Heart left ventricle (tissue), 16 donors: ENCODE data around the gene RPS6KA5. TPM values are rescaled to one million over a fixed set of nuclear protein-coding genes. Genes with fewer than 3 reads are reported as not detected.
"Not testable (repeated sequence)": the region's sequence is repeated elsewhere in the genome, so short reads cannot be mapped to it uniquely, and the experiment has no call there.

ENCODE experiments used
- ATAC-seq, 4 donors: fragments of 200-7000 bp; cut with Tn5 transposase; one replicate each; pipeline ENCODE4 v1.9.1; 2020 to 2022; ENCODE audit warnings: moderate library complexity in 4 of 4, mild to moderate bottlenecking in 3 of 4, moderate number of reproducible peaks in 1 of 4
- DNase-seq, 5 donors: peaks; one replicate each; pipeline ENCODE4 v3.0.0-alpha.2; 2020
- H3K27ac ChIP-seq, 12 donors: fragments of 200-600 bp; sonication (generic) in 4 of 12; one replicate each; pipeline versions ENCODE4 v1.5.0 to v1.8.0; 2016 to 2022; ENCODE audit warnings: mild to moderate bottlenecking in 2 of 12
- H3K27me3 ChIP-seq, 9 donors: fragments of 200-600 bp; sonication (generic) in 2 of 9; one replicate each; pipeline versions ENCODE4 v1.5.1 to v1.8.0; 2016 to 2022; ENCODE audit warnings: mild to moderate bottlenecking in 3 of 9
- H3K36me3 ChIP-seq, 9 donors: fragments of 200-600 bp; sonication (generic) in 2 of 9; one replicate each; pipeline versions ENCODE4 v1.5.0 to v1.8.0; 2018 to 2022; ENCODE audit warnings: mild to moderate bottlenecking in 2 of 9
- H3K4me1 ChIP-seq, 12 donors: fragments of 200-600 bp; sonication (generic) in 4 of 12; one replicate each; pipeline versions ENCODE4 v1.5.0 to v1.8.0; 2016 to 2022; ENCODE audit warnings: mild to moderate bottlenecking in 3 of 12
- H3K4me3 ChIP-seq, 12 donors: fragments of 200-600 bp; sonication (generic) in 4 of 12; one replicate each; pipeline versions ENCODE4 v1.5.0 to v1.8.0; 2017 to 2022; ENCODE audit warnings: mild to moderate bottlenecking in 9 of 12, moderate library complexity in 4 of 12
- H3K9me3 ChIP-seq, 12 donors: fragments of 200-600 bp; sonication (generic) in 4 of 12; one replicate each; pipeline versions ENCODE4 v1.5.0 to v1.8.0; 2016 to 2022; ENCODE audit warnings: mild to moderate bottlenecking in 1 of 12
- POLR2A ChIP-seq, 2 donors: fragments of 450-650 bp; IDR thresholded peaks; one replicate each; pipeline ENCODE4 v1.6.1; 2017; ENCODE audit warnings: antibody characterized with exemption in 2 of 2, mild to moderate bottlenecking in 2 of 2, moderate library complexity in 2 of 2
- WGBS, 4 donors: extraction: QIAGEN DNeasy Blood & Tissue Kit in 2 of 4; methylation state at CpG; one replicate each; pipeline versions ENCODE4 v1.1.5 to v1.1.7; 2013 to 2018; 5-methylcytosine and 5-hydroxymethylcytosine counted together
- intact Hi-C, 10 donors: fragments of 100-400 bp; cut with DNase I; formaldehyde crosslinking; loops; one replicate each; pipeline versions ENCODE4 v1.11.1 to v1.14.2; 2022
- polyA plus RNA-seq, 2 donors: library from polyadenylated mRNA; stranded (reverse); fragments of 200-250 nt; gene quantifications; one replicate each; pipeline ENCODE4 v1.2.3, GENCODE V29; 2013
- total RNA-seq, 9 donors: library from RNA; depleted of rRNA in 2 of 9; stranded (reverse); fragments of >200 nt in 2 of 9; fragmentation: NEBNext Ultra II Directional in 3 of 9; extraction: Animal tissue kit (Norgen Biotek cat#: 25700) in 3 of 9; gene quantifications; one replicate each; pipeline versions ENCODE4 v1.1.0 to v1.2.4, GENCODE V29; 2016 to 2023
- TF ChIP-seq, protein P1 (sequence below), 12 donors: fragments of 200-600 bp; sonication (generic) in 4 of 12; IDR thresholded peaks; one replicate each; pipeline versions ENCODE4 v1.5.0 to v1.8.0; 2018 to 2022; ENCODE audit warnings: antibody characterized with exemption in 12 of 12, mild to moderate bottlenecking in 5 of 12
- donor health status: ischemic (EF 13 %, LVEDD 7.1; RV severe dilation, severe dysfunction).
- donor health status: healthy with polysubstance abuse.
- donor health status: DM: no; HTN: yes; CAD: no.
- donor health status: DM: no; HTN: no; CAD: no.
- donor health status: ischemic (EF 25% LVEDD 6.9; RV normal size, moderate dysfunction).
- donor health status: ischemic (EF 25% LVEDD 5.7; RV mildly dilated, moderate dysfunction).
- donor health status: healthy.
- donor health status: DM: yes; HTN: yes; CAD: no.
- donor health status: ischemic (EF 35%, LVEDD 5.7; RV mildly dilated, moderate dysfunction).
- donor health status: nonischemic (EF 11% LVEDD 7.7; RV severe dilation, severe dysfunction).
- donor health status: DM: yes; HTN: yes; CAD: no.
- donor health status: PGD.
- donor health status: ischemic (EF 29% LVEDD 5.4; RV normal size, mild dysfunction).
- donor health status: nonischemic (EF 23%, LVEDD 6.1; RV moderate dilation, normal function).

Gene RPS6KA5
- total and polyA plus RNA-seq, 11 donors, result 0.72 to 13.3 (median 8.5) TPM

DNA sequence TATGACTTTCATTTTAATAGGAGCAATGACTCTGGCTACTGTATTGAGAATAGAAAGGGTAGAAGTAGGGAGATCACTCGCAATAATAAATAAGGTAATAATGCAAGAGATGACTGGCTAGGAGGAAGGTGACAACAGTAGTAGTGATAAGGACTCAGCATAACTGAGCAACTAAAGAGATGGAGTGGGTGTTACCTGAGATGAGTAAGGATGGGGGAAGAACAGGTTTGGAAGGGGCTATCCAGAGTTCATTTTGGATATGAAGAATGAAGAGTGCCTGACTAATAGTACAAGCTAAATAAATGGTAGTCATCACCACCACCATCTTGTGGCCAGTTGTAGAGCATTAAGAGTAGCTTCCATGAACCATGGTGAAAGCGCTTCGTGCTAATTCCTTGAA, 101.1 kb downstream of the RPS6KA5 start:
- peaks cover 0 to 34% (median 21%) of the 10 kb centered on the region in 12 donors for H3K9me3 ChIP-seq
- no peak overlapping the region for H3K27ac ChIP-seq
- no peak overlapping the region for H3K4me3 ChIP-seq
- H3K36me3 ChIP-seq, result no peaks in the 10 kb centered on the region
- intact Hi-C loops, result no loop called here
- no peak for DNase-seq
- no peaks in the 10 kb centered on the region for H3K27me3 ChIP-seq
- ATAC-seq, result no peak
- peaks cover 0 to 6% (median 0%) of the 10 kb centered on the region in 12 donors for H3K4me1 ChIP-seq
- 98 to 99% (median 98%) methylated on average over 3 of the region's 3 CpGs for WGBS, 4 donors
- no peak for TF ChIP-seq POLR2A (IDR thresholded peaks at IDR 0.05)
- TF ChIP-seq, protein P1, sequence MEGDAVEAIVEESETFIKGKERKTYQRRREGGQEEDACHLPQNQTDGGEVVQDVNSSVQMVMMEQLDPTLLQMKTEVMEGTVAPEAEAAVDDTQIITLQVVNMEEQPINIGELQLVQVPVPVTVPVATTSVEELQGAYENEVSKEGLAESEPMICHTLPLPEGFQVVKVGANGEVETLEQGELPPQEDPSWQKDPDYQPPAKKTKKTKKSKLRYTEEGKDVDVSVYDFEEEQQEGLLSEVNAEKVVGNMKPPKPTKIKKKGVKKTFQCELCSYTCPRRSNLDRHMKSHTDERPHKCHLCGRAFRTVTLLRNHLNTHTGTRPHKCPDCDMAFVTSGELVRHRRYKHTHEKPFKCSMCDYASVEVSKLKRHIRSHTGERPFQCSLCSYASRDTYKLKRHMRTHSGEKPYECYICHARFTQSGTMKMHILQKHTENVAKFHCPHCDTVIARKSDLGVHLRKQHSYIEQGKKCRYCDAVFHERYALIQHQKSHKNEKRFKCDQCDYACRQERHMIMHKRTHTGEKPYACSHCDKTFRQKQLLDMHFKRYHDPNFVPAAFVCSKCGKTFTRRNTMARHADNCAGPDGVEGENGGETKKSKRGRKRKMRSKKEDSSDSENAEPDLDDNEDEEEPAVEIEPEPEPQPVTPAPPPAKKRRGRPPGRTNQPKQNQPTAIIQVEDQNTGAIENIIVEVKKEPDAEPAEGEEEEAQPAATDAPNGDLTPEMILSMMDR (IDR thresholded peaks at IDR 0.05), result no peak

DNA sequence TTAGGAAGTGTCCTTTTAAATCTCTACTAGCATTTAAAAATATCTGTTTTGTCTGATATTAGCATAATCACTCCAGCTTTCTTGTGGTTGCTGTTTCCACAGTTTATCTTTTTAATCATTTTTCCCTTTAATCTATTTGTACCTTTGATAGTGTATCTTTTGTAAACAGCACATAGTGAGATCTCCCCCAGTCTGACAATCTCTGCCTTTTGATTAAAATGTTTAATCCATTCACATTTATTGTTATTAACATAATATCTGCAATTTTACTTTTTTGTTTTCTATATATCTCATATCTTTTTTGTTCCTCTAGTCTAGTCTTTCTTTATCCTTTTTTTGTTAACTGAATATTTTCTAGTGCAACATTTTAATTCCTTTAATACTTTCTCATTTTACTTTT, 104.2 kb downstream of the RPS6KA5 start:
- intact Hi-C loops, result no loop called here
- H3K9me3 ChIP-seq, result peaks cover 0 to 45% (median 27%) of the 10 kb centered on the region in 12 donors
- ATAC-seq (no peak), DNase-seq (no peak)
- no peak overlapping the region for H3K27ac ChIP-seq
- no peak for TF ChIP-seq POLR2A (IDR thresholded peaks at IDR 0.05)
- TF ChIP-seq, protein P1 (IDR thresholded peaks at IDR 0.05), result no peak
- H3K36me3 ChIP-seq, result no peaks in the 10 kb centered on the region
- H3K27me3 ChIP-seq, result no peaks in the 10 kb centered on the region
- no peak overlapping the region for H3K4me3 ChIP-seq
- peaks cover 0 to under 1% (median 0%) of the 10 kb centered on the region in 12 donors for H3K4me1 ChIP-seq

DNA sequence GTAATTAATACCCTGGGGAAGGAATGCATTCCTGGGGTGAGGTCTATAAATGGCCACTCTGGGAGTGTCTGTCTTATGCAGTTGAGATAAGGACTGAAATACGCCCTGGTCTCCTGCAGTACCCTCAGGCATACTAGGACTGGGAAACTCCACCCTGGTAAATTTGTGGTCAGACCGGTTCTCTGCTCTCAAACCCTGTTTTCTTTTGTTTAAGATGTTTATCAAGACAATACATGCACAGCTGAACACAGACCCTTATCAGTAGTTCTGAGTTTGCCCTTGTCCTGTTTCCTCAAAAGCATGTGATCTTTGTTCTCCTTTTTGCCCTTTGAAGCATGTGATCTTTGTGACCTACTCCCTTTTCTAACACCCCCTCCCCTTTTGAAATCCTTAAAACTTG, 106.8 kb downstream of the RPS6KA5 start:
- intact Hi-C loops, ATAC-seq, H3K4me3 ChIP-seq, H3K4me1 ChIP-seq, H3K27me3 ChIP-seq, H3K36me3 ChIP-seq, H3K27ac ChIP-seq, DNase-seq: not testable (repeated sequence)
- 76 to 87% (median 79%) methylated on average over 2 of the region's 2 CpGs for WGBS, 4 donors
- peaks cover 0 to 45% (median 27%) of the 10 kb centered on the region in 12 donors for H3K9me3 ChIP-seq

DNA sequence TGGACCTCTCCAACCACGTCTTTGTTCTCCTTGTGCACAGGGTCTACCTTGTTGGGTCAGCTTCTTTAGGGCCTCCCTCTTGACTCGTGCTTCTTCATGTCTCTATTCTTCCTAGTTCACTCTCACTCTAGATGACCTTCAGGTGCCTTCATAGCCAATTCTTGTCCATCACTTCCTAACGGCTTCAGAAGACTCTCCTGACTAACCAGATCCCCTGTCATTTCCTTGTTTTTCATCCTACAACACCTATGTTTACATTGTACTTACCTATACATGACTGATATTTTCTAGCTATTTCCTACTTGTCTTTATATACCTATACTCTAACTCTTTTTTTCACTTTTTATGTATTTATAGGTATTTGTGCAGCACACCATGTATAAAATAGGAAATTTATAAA, 117.1 kb downstream of the RPS6KA5 start:
- WGBS, 4 donors, result 91 to 97% (median 94%) methylated on average over 3 of the region's 3 CpGs
- no peak for ATAC-seq
- DNase-seq, result no peak
- H3K27ac ChIP-seq, result no peak overlapping the region
- no peak for TF ChIP-seq POLR2A (IDR thresholded peaks at IDR 0.05)
- no peaks in the 10 kb centered on the region for H3K27me3 ChIP-seq
- no peak overlapping the region for H3K4me3 ChIP-seq
- intact Hi-C loops, result no loop called here
- peaks cover 0 to 4% (median 0%) of the 10 kb centered on the region in 9 donors for H3K36me3 ChIP-seq
- peaks cover 0 to 21% (median 6%) of the 10 kb centered on the region in 12 donors for H3K9me3 ChIP-seq
- H3K4me1 ChIP-seq, result no peaks in the 10 kb centered on the region

DNA sequence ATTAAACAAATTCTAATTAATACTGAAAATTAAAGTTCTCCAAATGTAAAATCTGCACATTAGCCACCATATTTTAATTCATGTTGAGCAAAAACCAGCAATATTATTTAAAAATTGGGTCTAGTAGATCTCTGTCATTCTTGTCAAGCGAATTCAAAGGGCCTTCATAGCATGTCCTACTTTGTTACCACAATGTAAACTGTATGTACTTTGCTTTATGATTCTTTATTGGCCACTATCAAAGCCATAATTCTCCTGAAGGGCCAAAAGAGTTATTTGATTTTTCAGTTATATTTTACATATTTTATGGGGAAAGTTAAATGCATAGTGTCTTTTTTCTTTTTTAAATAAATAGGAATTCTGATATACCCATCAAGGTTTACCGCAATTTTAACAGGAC, 117.9 kb downstream of the RPS6KA5 start:
- peaks cover 0 to 4% (median 0%) of the 10 kb centered on the region in 9 donors for H3K36me3 ChIP-seq
- H3K4me1 ChIP-seq, result no peaks in the 10 kb centered on the region
- no peak overlapping the region for H3K27ac ChIP-seq
- 96 to 99% (median 97%) methylated on average over 2 of the region's 2 CpGs for WGBS, 4 donors
- TF ChIP-seq, protein P1 (IDR thresholded peaks at IDR 0.05), result no peak
- TF ChIP-seq POLR2A (IDR thresholded peaks at IDR 0.05), result no peak
- peaks cover 0 to 21% (median 6%) of the 10 kb centered on the region in 12 donors for H3K9me3 ChIP-seq
- no peak for ATAC-seq
- DNase-seq, result no peak
- H3K27me3 ChIP-seq, result no peaks in the 10 kb centered on the region
- intact Hi-C loops, result no loop called here
- no peak overlapping the region for H3K4me3 ChIP-seq
